H9 (cell line): ENCODE data around the gene TDP1. TPM values are rescaled to one million over a fixed set of nuclear protein-coding genes. Genes with fewer than 3 reads are reported as not detected.

Experiments
- DNase-seq: peaks from one replicate; pipeline ENCODE4 v3.0.0-alpha.2; 2017
- H2AFZ ChIP-seq: one replicate; pipeline ENCODE4 v1.6.1; 2013; ENCODE audit warnings: mild to moderate bottlenecking, low read length, control low read depth, moderate library complexity
- H2AK5ac ChIP-seq: 2 replicates; pipeline ENCODE4 v1.6.1; 2013; ENCODE audit warnings: low read length, control low read depth, mixed read lengths; ENCODE audit not compliant: insufficient read length
- H2BK120ac ChIP-seq: one replicate; pipeline ENCODE4 v1.6.1; 2013; ENCODE audit warnings: low read depth, mild to moderate bottlenecking, low read length, control low read depth, inconsistent platforms; ENCODE audit not compliant: poor library complexity, severe bottlenecking
- H2BK12ac ChIP-seq: 2 replicates; pipeline ENCODE4 v1.6.1; 2013; ENCODE audit warnings: low read length, control low read depth, mixed read lengths, low read depth; ENCODE audit not compliant: insufficient read length
- H2BK15ac ChIP-seq: 2 replicates; pipeline ENCODE4 v1.6.1; 2013; ENCODE audit warnings: low read depth, low read length, control low read depth
- H2BK20ac ChIP-seq: one replicate; pipeline ENCODE4 v1.6.1; 2013; ENCODE audit warnings: low read depth, mild to moderate bottlenecking, low read length, control low read depth, inconsistent platforms; ENCODE audit not compliant: poor library complexity, severe bottlenecking
- H2BK5ac ChIP-seq: 2 replicates; pipeline ENCODE4 v1.6.1; 2013; ENCODE audit warnings: low read length, control low read depth, mixed read lengths; ENCODE audit not compliant: insufficient read length
- H3K14ac ChIP-seq: 2 replicates; pipeline ENCODE4 v1.6.1; 2013; ENCODE audit warnings: low read length, control low read depth; ENCODE audit not compliant: insufficient read depth
- H3K18ac ChIP-seq: 2 replicates; pipeline ENCODE4 v1.6.1; 2013; ENCODE audit warnings: low read depth, mild to moderate bottlenecking, mixed read lengths, low read length, control low read depth; ENCODE audit not compliant: insufficient read length
- H3K23ac ChIP-seq: 2 replicates; pipeline ENCODE4 v1.6.1; 2013; ENCODE audit warnings: low read length, control low read depth, mixed read lengths, low read depth; ENCODE audit not compliant: insufficient read length
- H3K23me2 ChIP-seq: 2 replicates; pipeline ENCODE4 v1.6.1; 2013; ENCODE audit warnings: low read depth, mild to moderate bottlenecking, mixed read lengths, low read length, control low read depth; ENCODE audit not compliant: insufficient read length, poor library complexity, severe bottlenecking
- H3K27ac ChIP-seq: 2 replicates; pipeline ENCODE4 v1.5.1; 2013; ENCODE audit warnings: low read length, control low read depth, mixed read lengths, low read depth; ENCODE audit not compliant: insufficient read length
- H3K27me3 ChIP-seq: 2 replicates; pipeline ENCODE4 v1.6.1; 2013; ENCODE audit warnings: low read length, control low read depth, inconsistent platforms; ENCODE audit not compliant: insufficient read depth
- H3K4ac ChIP-seq: 2 replicates; pipeline ENCODE4 v1.6.1; 2013; ENCODE audit warnings: low read depth, mild to moderate bottlenecking, control low read depth, inconsistent platforms, low read length, moderate library complexity
- H3K4me1 ChIP-seq: 2 replicates; pipeline ENCODE4 v1.6.1; 2013; ENCODE audit warnings: low read length, control low read depth, inconsistent platforms; ENCODE audit not compliant: insufficient read depth
- H3K4me2 ChIP-seq: 2 replicates; pipeline ENCODE4 v1.6.1; 2013; ENCODE audit warnings: low read length, control low read depth, mixed read lengths; ENCODE audit not compliant: insufficient read length, insufficient read depth
- H3K56ac ChIP-seq: 2 replicates; pipeline ENCODE4 v1.6.1; 2013; ENCODE audit warnings: low read depth, mild to moderate bottlenecking, mixed read lengths, low read length, control low read depth; ENCODE audit not compliant: insufficient read length
- H3K79me1 ChIP-seq: 2 replicates; pipeline ENCODE4 v1.6.1; 2013; ENCODE audit warnings: low read depth, mild to moderate bottlenecking, moderate library complexity, low read length, control low read depth, inconsistent platforms; ENCODE audit not compliant: insufficient read depth, poor library complexity, severe bottlenecking
- H3K79me2 ChIP-seq: 2 replicates; pipeline ENCODE4 v1.6.1; 2013; ENCODE audit warnings: low read length, control low read depth, inconsistent platforms; ENCODE audit not compliant: insufficient read depth
- H3K9ac ChIP-seq: 2 replicates; pipeline ENCODE4 v1.6.1; 2013; ENCODE audit warnings: low read length, control low read depth, mixed read lengths; ENCODE audit not compliant: insufficient read length; ENCODE audit errors: extremely low read depth
- H3K9me3 ChIP-seq: one replicate; pipeline ENCODE4 v1.6.1; 2013; ENCODE audit warnings: low read depth, low read length, inconsistent platforms; ENCODE audit not compliant: control insufficient read depth
- H3T11ph ChIP-seq: one replicate; pipeline ENCODE4 v1.6.1; 2013; ENCODE audit warnings: mild to moderate bottlenecking, low read length, control low read depth, inconsistent platforms
- H4K20me1 ChIP-seq: one replicate; pipeline ENCODE4 v1.6.1; 2013; ENCODE audit not compliant: control insufficient read depth, insufficient read length, insufficient read depth
- H4K5ac ChIP-seq: 2 replicates; pipeline ENCODE4 v1.6.1; 2013; ENCODE audit warnings: low read depth, mild to moderate bottlenecking, mixed read lengths, low read length, control low read depth; ENCODE audit not compliant: insufficient read length
- H4K8ac ChIP-seq: replicated peaks from 2 replicates; pipeline ENCODE4 v1.6.1; 2013; ENCODE audit warnings: low read length, control low read depth, mixed read lengths, low read depth; ENCODE audit not compliant: insufficient read length
- H4K91ac ChIP-seq: 2 replicates; pipeline ENCODE4 v1.6.1; 2013; ENCODE audit warnings: low read depth, mild to moderate bottlenecking, moderate library complexity, mixed read lengths, low read length, control low read depth; ENCODE audit not compliant: insufficient read length
- H3K27ac Mint-ChIP-seq, 3 experiments: 2 replicates in 2 of 3; 3 replicates in 1 of 3; pipeline ENCODE4 v1.8.0; 2020 to 2021; ENCODE audit warnings: mixed read lengths in 3 of 3, mild to moderate bottlenecking in 1 of 3, moderate library complexity in 1 of 3
- H3K27me3 Mint-ChIP-seq: 2 replicates; pipeline ENCODE4 v1.8.0; 2021; ENCODE audit warnings: low read depth, mild to moderate bottlenecking, moderate library complexity, mixed read lengths
- H3K36me3 Mint-ChIP-seq, 3 experiments: 2 replicates in 2 of 3; 3 replicates in 1 of 3; pipeline ENCODE4 v1.8.0; 2020 to 2021; ENCODE audit warnings: low read depth in 3 of 3, mixed read lengths in 3 of 3; ENCODE audit not compliant: insufficient read depth in 1 of 3
- H3K4me1 Mint-ChIP-seq, 2 experiments: 2 replicates each; pipeline ENCODE4 v1.8.0; 2020; ENCODE audit warnings: mixed read lengths in 2 of 2
- H3K4me3 Mint-ChIP-seq, 2 experiments: 2 replicates in 1 of 2; 3 replicates in 1 of 2; pipeline ENCODE4 v1.8.0; 2020 to 2021; ENCODE audit warnings: mild to moderate bottlenecking in 2 of 2, mixed read lengths in 2 of 2, moderate library complexity in 1 of 2
- H3K9me3 Mint-ChIP-seq, 2 experiments: 2 replicates in 1 of 2; 3 replicates in 1 of 2; pipeline ENCODE4 v1.8.0; 2020; ENCODE audit warnings: mild to moderate bottlenecking in 2 of 2, mixed read lengths in 2 of 2, moderate library complexity in 1 of 2
- CTCF ChIP-seq: fragments of 200-600 bp; sonication (generic); conservative IDR thresholded peaks from 3 replicates; pipeline ENCODE4 v1.8.0; 2021; ENCODE audit warnings: antibody characterized with exemption, mild to moderate bottlenecking
- WGBS: extraction: QIAGEN DNeasy Blood & Tissue Kit; methylation state at CpG from one replicate; pipeline ENCODE4 v1.1.7; 2013; ENCODE audit warnings: missing lambda C conversion rate, low lambda C conversion rate, mixed read lengths; ENCODE audit not compliant: insufficient read length; ENCODE audit errors: extremely low coverage; 5-methylcytosine and 5-hydroxymethylcytosine counted together
- total RNA-seq: library from RNA; stranded (reverse); gene quantifications from 2 replicates; pipeline ENCODE4 v1.2.1, GENCODE V29; 2021

The TDP1 gene
- total RNA-seq, 1 experiment from 2014 or later, result 53.4 TPM

GRCh38 chr14:90017371-90017770 is 61.6 kb downstream of the TDP1 start:
- Histone ChIP-seq H3K79me2 (no peaks in the 10 kb centered on the region), H3K23me2 (no peaks in the 10 kb centered on the region), H2BK12ac (no peak overlapping the region), H3K9ac (no peak overlapping the region), H3K27ac (no peak overlapping the region), H3K9me3 (no peaks in the 10 kb centered on the region), H3K4ac (no peak overlapping the region), H2AFZ (no peak overlapping the region), H4K20me1 (no peaks in the 10 kb centered on the region), H3K23ac (no peak overlapping the region), H2BK120ac (no peak overlapping the region), H3K4me2 (no peak overlapping the region), H3K56ac (no peak overlapping the region), H4K8ac (no peak overlapping the region), H2AK5ac (no peak overlapping the region), H4K91ac (no peak overlapping the region), H3K79me1 (no peaks in the 10 kb centered on the region), H3K14ac (no peak overlapping the region), H2BK20ac (no peak overlapping the region), H3K4me1 (no peaks in the 10 kb centered on the region), H3K27me3 (no peaks in the 10 kb centered on the region), H2BK15ac (no peak overlapping the region), H3T11ph (no peak overlapping the region), H3K18ac (no peak overlapping the region), H2BK5ac (no peak overlapping the region), H4K5ac (no peak overlapping the region)
- H3K4me1 Mint-ChIP-seq, result no peaks in the 10 kb centered on the region
- H3K27me3 Mint-ChIP-seq, result no peaks in the 10 kb centered on the region
- H3K27ac Mint-ChIP-seq, result no peak overlapping the region
- H3K9me3 Mint-ChIP-seq, result peaks cover 6 to 11% of the 10 kb centered on the region in 2 experiments; a peak in 3 of 5 replicates
- no peak overlapping the region for H3K4me3 Mint-ChIP-seq
- WGBS, result no CpG with 5 or more reads among the region's 4 CpGs
- no peak for DNase-seq
- TF ChIP-seq CTCF, result no peak
- H3K36me3 Mint-ChIP-seq, result peaks cover 25 to 58% (median 56%) of the 10 kb centered on the region in 3 experiments
